ENCODE measurements around the gene TSHR. TPM values are rescaled to one million over a fixed set of nuclear protein-coding genes. Genes with fewer than 3 reads are reported as not detected.

Gene TSHR
- total RNA-seq, 1 donor from 2014 or later: not detected

DNA sequence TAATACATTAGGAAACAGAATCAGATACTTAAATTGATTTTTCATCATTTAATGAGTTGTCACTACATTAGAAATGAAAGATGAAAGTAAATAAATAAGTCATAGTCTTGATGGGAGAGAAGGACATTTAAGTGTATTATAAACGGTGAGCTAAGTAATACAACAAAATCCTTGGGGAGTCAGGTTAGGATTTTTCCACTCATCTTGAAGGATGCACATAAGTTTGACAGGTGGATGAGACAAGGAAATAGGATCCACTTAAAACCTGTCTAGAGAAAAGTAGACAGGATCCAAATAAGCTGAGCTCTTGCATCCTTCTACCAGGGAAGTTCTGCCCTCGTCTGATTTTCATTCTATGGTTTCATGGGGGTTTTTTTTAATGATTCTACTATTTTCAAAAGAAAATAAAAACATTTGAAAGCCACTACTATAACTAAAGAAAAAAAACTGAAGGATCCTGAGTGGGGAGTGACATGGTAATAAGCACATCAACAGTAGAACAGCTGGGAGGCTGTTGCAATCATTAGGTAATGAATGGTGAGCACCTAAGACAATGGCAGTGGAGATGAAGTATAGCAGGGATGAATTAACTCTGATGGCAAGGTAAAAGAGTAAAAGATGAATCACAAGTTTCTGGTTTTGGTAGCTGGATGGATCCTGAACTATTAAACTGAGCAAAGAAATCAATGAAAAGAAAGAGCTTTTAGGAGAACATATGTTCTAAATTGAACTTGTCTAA is 30.9 kb upstream of the TSHR start:
- Mint-ChIP-seq H3K27me3 (no peaks in the 10 kb centered on the region), H3K27ac (no peak overlapping the region), H3K9me3 (peaks cover 15% of the 10 kb centered on the region), H3K36me3 (ENCODE audit: low read depth) (peaks cover 19% of the 10 kb centered on the region), H3K4me1 (no peaks in the 10 kb centered on the region), H3K4me3 (no peak overlapping the region)
- ChIA-PET CTCF (no interaction called here), POLR2A (no interaction called here)
- intact Hi-C loops (cut with micrococcal nuclease): no loop called here
- DNase-seq (no peak), ATAC-seq (ENCODE audit: low read depth) (no peak)
- no peak for TF ChIP-seq CTCF (IDR thresholded peaks at IDR 0.05)

- no peak for DNase-seq
- no peak overlapping the region for H3K4me3 Mint-ChIP-seq
- no peak overlapping the region for H3K27ac Mint-ChIP-seq
- H3K4me1 Mint-ChIP-seq: peaks cover 18% of the 10 kb centered on the region
- intact Hi-C loops (cut with micrococcal nuclease): no loop called here
- CTCF ChIA-PET: no interaction called here
- peaks cover 19% of the 10 kb centered on the region for H3K36me3 Mint-ChIP-seq (ENCODE audit: low read depth)
- TF ChIP-seq CTCF (IDR thresholded peaks at IDR 0.05): no peak
- POLR2A ChIA-PET: no interaction called here
- no peaks in the 10 kb centered on the region for H3K27me3 Mint-ChIP-seq
- H3K9me3 Mint-ChIP-seq: peaks cover 15% of the 10 kb centered on the region
- ATAC-seq (ENCODE audit: low read depth): no peak
These were observed 28.9 kb upstream of the TSHR start for GRCh38 chr14:80926397-80927082.

DNA sequence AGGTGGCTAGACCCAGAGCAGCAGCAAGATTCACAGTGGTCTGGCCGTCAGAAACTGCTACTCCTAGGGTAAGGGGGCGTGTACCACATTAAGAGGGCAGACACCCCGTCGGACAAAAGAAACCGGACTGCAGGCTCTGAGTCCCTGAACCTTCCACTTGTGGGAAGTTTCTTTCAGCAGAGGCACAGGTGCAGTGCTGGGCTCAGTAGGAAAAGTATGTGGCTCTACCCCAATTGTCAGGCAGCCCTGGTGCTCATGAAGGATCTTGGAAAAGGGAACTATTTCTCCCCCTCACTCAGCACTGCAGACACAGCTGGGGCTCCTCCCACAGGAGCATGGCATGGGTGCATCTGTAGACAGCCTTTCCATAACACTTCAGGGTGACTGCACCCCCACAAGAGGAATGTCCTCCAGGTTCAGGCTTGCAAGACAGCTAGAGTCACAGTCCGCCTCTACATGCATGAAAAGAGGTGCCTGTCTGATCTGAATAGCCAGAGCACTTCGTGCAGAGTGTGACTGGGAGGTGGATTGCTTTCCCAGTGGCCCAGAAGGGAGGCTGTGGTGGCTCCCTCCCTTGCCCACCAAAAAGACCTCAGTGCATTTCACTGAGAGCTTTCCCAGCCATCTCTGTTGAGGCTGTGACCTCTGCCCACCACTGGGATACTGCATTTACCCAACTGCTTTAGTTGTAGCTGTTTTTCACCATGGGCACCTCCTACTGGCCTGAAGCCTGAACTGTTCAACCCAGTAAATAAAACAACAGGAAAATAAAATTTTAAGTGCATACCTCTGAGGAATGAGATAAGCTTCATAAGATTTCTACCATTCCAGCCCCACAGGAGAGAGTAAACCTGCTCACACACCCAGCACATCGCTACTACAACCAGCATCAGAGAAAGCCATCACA is 28.1 kb upstream of the TSHR start:
- Mint-ChIP-seq H3K27me3 (no peaks in the 10 kb centered on the region), H3K36me3 (ENCODE audit: low read depth) (peaks cover 19% of the 10 kb centered on the region), H3K9me3 (peaks cover 15% of the 10 kb centered on the region), H3K4me3 (no peak overlapping the region), H3K27ac (no peak overlapping the region), H3K4me1 (peaks cover 24% of the 10 kb centered on the region)
- ChIA-PET POLR2A (no interaction called here), CTCF (no interaction called here)
- intact Hi-C loops (cut with micrococcal nuclease): no loop called here
- ATAC-seq (ENCODE audit: low read depth) (no peak), DNase-seq (no peak)
- no peak for TF ChIP-seq CTCF (IDR thresholded peaks at IDR 0.05)

- ChIA-PET CTCF (interaction anchor here (0.9 to 1.3 kb wide), 2 partner anchors 57 to 281 kb away, joined by 3 read pairs; no protein-coding TSS in a partner anchor), POLR2A (interaction anchor here (0.6 to 2.0 kb wide), 3 partner anchors 12 to 289 kb away, joined by 3 to 15 read pairs (median 6); partner anchors contain the start of gene CEP128)
- DNase-seq: no peak
- H3K9me3 Mint-ChIP-seq: peaks cover 9% of the 10 kb centered on the region
- ATAC-seq (ENCODE audit: low read depth): no peak
- H3K36me3 Mint-ChIP-seq (ENCODE audit: low read depth): peaks cover 10% of the 10 kb centered on the region
- no peak overlapping the region for H3K4me3 Mint-ChIP-seq
- H3K27me3 Mint-ChIP-seq: no peaks in the 10 kb centered on the region
- peaks cover 24% of the 10 kb centered on the region for H3K4me1 Mint-ChIP-seq
- intact Hi-C loops (cut with micrococcal nuclease): no loop called here
- H3K27ac Mint-ChIP-seq: peak overlapping the region; percentile 79
- TF ChIP-seq CTCF (IDR thresholded peaks at IDR 0.05): no peak
These were observed 25.3 kb upstream of the TSHR start for GRCh38 chr14:80930095-80930494.
